Loucy (cell line): ENCODE data around the gene CHST1.

Experiments
- H2AFZ ChIP-seq: fragments of 200-600 bp; sonication (generic); 2 replicates; pipeline ENCODE4 v1.6.0; 2016; ENCODE audit warnings: antibody characterized with exemption, mild to moderate bottlenecking, low read length, moderate library complexity
- H3F3A ChIP-seq: fragments of 200-600 bp; 2 replicates; pipeline ENCODE4 v1.6.0; 2016; ENCODE audit warnings: antibody characterized with exemption, low read depth, mild to moderate bottlenecking
- H3K27me3 ChIP-seq: fragments of 200-600 bp; sonication (generic); 2 replicates; pipeline ENCODE4 v1.6.1; 2014; ENCODE audit warnings: low read length, mild to moderate bottlenecking; ENCODE audit not compliant: insufficient read depth, poor library complexity, severe bottlenecking
- H3K36me3 ChIP-seq: fragments of 200-600 bp; sonication (generic); 2 replicates; pipeline ENCODE4 v1.6.1; 2016; ENCODE audit warnings: low read length; ENCODE audit not compliant: insufficient read depth
- H3K4me1 ChIP-seq: fragments of 200-600 bp; sonication (generic); 2 replicates; pipeline ENCODE4 v1.5.1; 2014; ENCODE audit warnings: low read length, mild to moderate bottlenecking; ENCODE audit not compliant: insufficient read depth, poor library complexity, severe bottlenecking
- H3K4me2 ChIP-seq: fragments of 200-600 bp; sonication (generic); 2 replicates; pipeline ENCODE4 v1.6.0; 2014; ENCODE audit warnings: antibody characterized with exemption, low read length, low read depth, mild to moderate bottlenecking; ENCODE audit not compliant: poor library complexity, severe bottlenecking
- H3K4me3 ChIP-seq: fragments of 200-600 bp; sonication (generic); 2 replicates; pipeline ENCODE4 v1.5.1; 2014; ENCODE audit warnings: low read length, mild to moderate bottlenecking, mixed read lengths; ENCODE audit not compliant: poor library complexity, severe bottlenecking
- H3K79me2 ChIP-seq: fragments of 200-600 bp; sonication (generic); 2 replicates; pipeline ENCODE4 v1.6.1; 2014; ENCODE audit warnings: low read length; ENCODE audit not compliant: insufficient read depth
- H3K9ac ChIP-seq: fragments of 200-600 bp; sonication (generic); 2 replicates; pipeline ENCODE4 v1.6.0; 2014; ENCODE audit warnings: mild to moderate bottlenecking, low read depth, low read length, moderate library complexity; ENCODE audit not compliant: poor library complexity, severe bottlenecking
- H3K9me2 ChIP-seq: fragments of 200-600 bp; sonication (generic); replicated peaks from 2 replicates; pipeline ENCODE4 v1.6.1; 2016; ENCODE audit warnings: low read depth, low read length, mixed read lengths
- H3K9me3 ChIP-seq: fragments of 200-600 bp; sonication (generic); 2 replicates; pipeline ENCODE4 v1.6.1; 2014; ENCODE audit warnings: mild to moderate bottlenecking, antibody characterized with exemption, low read length, low read depth; ENCODE audit not compliant: insufficient read depth
- H4K20me1 ChIP-seq: fragments of 200-600 bp; sonication (generic); 2 replicates; pipeline ENCODE4 v1.6.0; 2014; ENCODE audit warnings: antibody characterized with exemption, low read length, mild to moderate bottlenecking; ENCODE audit not compliant: insufficient read depth, poor library complexity, severe bottlenecking
- CTCF ChIP-seq: fragments of 200-600 bp; sonication (generic); conservative IDR thresholded peaks from 2 replicates; pipeline ENCODE4 v1.5.1; 2014; ENCODE audit warnings: mild to moderate bottlenecking, antibody characterized with exemption, low read length
- EZH2phosphoT487 ChIP-seq: fragments of 200-600 bp; IDR thresholded peaks from 2 replicates; pipeline ENCODE4 v1.6.1; 2018; ENCODE audit warnings: antibody characterized with exemption, mild to moderate bottlenecking, moderate library complexity, borderline replicate concordance

The CHST1 gene

GRCh38 chr11:45609337-45609736 is 56.1 kb downstream of the CHST1 start:
- Histone ChIP-seq H3K4me3 (no peak overlapping the region), H4K20me1 (no peaks in the 10 kb centered on the region), H3K9me2 (no peaks in the 10 kb centered on the region), H3K79me2 (no peaks in the 10 kb centered on the region), H2AFZ (no peak overlapping the region), H3K9ac (no peak overlapping the region), H3K4me2 (no peak overlapping the region), H3K27me3 (no peaks in the 10 kb centered on the region), H3K9me3 (no peaks in the 10 kb centered on the region), H3K4me1 (no peaks in the 10 kb centered on the region), H3F3A (no peaks in the 10 kb centered on the region), H3K36me3 (no peaks in the 10 kb centered on the region)
- TF ChIP-seq CTCF (no peak), EZH2phosphoT487 (no peak)

GRCh38 chr11:45607995-45608394 is 57.4 kb downstream of the CHST1 start:
- H3K4me3 ChIP-seq = no peak overlapping the region
- no peaks in the 10 kb centered on the region for H3F3A ChIP-seq
- no peaks in the 10 kb centered on the region for H3K79me2 ChIP-seq
- no peaks in the 10 kb centered on the region for H3K9me2 ChIP-seq
- H3K27me3 ChIP-seq = no peaks in the 10 kb centered on the region
- H3K4me1 ChIP-seq = no peaks in the 10 kb centered on the region
- TF ChIP-seq CTCF = no peak
- no peak for TF ChIP-seq EZH2phosphoT487
- no peaks in the 10 kb centered on the region for H3K9me3 ChIP-seq
- H3K4me2 ChIP-seq = no peak overlapping the region
- H3K36me3 ChIP-seq = no peaks in the 10 kb centered on the region
- H3K9ac ChIP-seq = no peak overlapping the region
- H4K20me1 ChIP-seq = no peaks in the 10 kb centered on the region
- H2AFZ ChIP-seq = no peak overlapping the region

GRCh38 chr11:45606514-45607281 is 58.7 kb downstream of the CHST1 start:
- H3K9me2 ChIP-seq = no peaks in the 10 kb centered on the region
- H3K36me3 ChIP-seq = no peaks in the 10 kb centered on the region
- TF ChIP-seq EZH2phosphoT487 = no peak
- no peak overlapping the region for H3K4me3 ChIP-seq
- H3K9ac ChIP-seq = no peak overlapping the region
- no peaks in the 10 kb centered on the region for H3K4me1 ChIP-seq
- H3K27me3 ChIP-seq = no peaks in the 10 kb centered on the region
- no peak overlapping the region for H3K4me2 ChIP-seq
- H2AFZ ChIP-seq = no peak overlapping the region
- H3F3A ChIP-seq = no peaks in the 10 kb centered on the region
- no peaks in the 10 kb centered on the region for H4K20me1 ChIP-seq
- H3K9me3 ChIP-seq = no peaks in the 10 kb centered on the region
- no peaks in the 10 kb centered on the region for H3K79me2 ChIP-seq

- H3K27me3 ChIP-seq = no peaks in the 10 kb centered on the region
- no peaks in the 10 kb centered on the region for H3K4me1 ChIP-seq
- TF ChIP-seq EZH2phosphoT487 (no peak), CTCF (no peak)
- no peaks in the 10 kb centered on the region for H3F3A ChIP-seq
- H3K9ac ChIP-seq = no peak overlapping the region
- H3K36me3 ChIP-seq = no peaks in the 10 kb centered on the region
- H2AFZ ChIP-seq = no peak overlapping the region
- H3K9me2 ChIP-seq = no peaks in the 10 kb centered on the region
- no peak overlapping the region for H3K4me2 ChIP-seq
- no peak overlapping the region for H3K4me3 ChIP-seq
- no peaks in the 10 kb centered on the region for H3K79me2 ChIP-seq
- H4K20me1 ChIP-seq = no peaks in the 10 kb centered on the region
- no peaks in the 10 kb centered on the region for H3K9me3 ChIP-seq
These were observed 60.4 kb downstream of the CHST1 start for GRCh38 chr11:45605051-45605450.
